Panc1 (cell line): Measurements from ENCODE around the gene PLEKHG7. TPM values are rescaled to one million over a fixed set of nuclear protein-coding genes. Genes with fewer than 3 reads are reported as not detected.

ENCODE experiments used
- ATAC-seq: fragments of 200-7000 bp; cut with Tn5 transposase; 2 replicates; pipeline ENCODE4 v1.9.1; 2020; ENCODE audit warnings: mild to moderate bottlenecking, moderate library complexity
- BruUV-seq: library from RNA; stranded (reverse); fragments of 400-500 nt; replicated peaks from 2 replicates; lab custom pipeline; 2021; lab: Mats Ljungman, UMichigan
- CTCF ChIA-PET: fragments of 300-600 bp; sonication (Branson Sonifier 250); formaldehyde crosslinking; loops from one replicate; lab custom pipeline; 2022; ENCODE audit warnings: antibody characterized with exemption; lab: Charles Lee
- POLR2A ChIA-PET: fragments of 300-600 bp; sonication (Branson Sonifier 250); formaldehyde crosslinking; loops from one replicate; lab custom pipeline; 2022; ENCODE audit warnings: antibody characterized with exemption; lab: Charles Lee
- DNase-seq: peaks from one replicate; pipeline ENCODE4 v3.0.0-alpha.2; 2010; ENCODE audit warnings: low read depth, low spot score
- H3K27ac ChIP-seq: 2 replicates; pipeline ENCODE4 v1.5.1; 2011; ENCODE audit warnings: mild to moderate bottlenecking, low read length, inconsistent platforms
- H3K27me3 ChIP-seq: fragments of 200-500 bp; sonication (Bioruptor generic); 2 replicates; pipeline ENCODE4 v1.6.0; 2014; ENCODE audit warnings: low read length, inconsistent platforms; ENCODE audit not compliant: control insufficient read depth, insufficient read depth
- H3K36me3 ChIP-seq: fragments of 200-500 bp; sonication (Bioruptor generic); 2 replicates; pipeline ENCODE4 v1.5.1; 2014; ENCODE audit warnings: inconsistent platforms, mild to moderate bottlenecking, low read length, moderate library complexity; ENCODE audit not compliant: control insufficient read depth, insufficient read depth
- H3K4me1 ChIP-seq: 2 replicates; pipeline ENCODE4 v1.5.1; 2011; ENCODE audit warnings: inconsistent platforms, mild to moderate bottlenecking, low read length, moderate library complexity; ENCODE audit not compliant: control insufficient read depth, insufficient read depth
- H3K4me3 ChIP-seq, 2 experiments: 2 replicates each; pipeline ENCODE4 v1.5.1; 2011 to 2012; ENCODE audit warnings: low read depth in 2 of 2, low read length in 2 of 2, mild to moderate bottlenecking in 2 of 2, inconsistent platforms in 1 of 2, moderate library complexity in 1 of 2
- H3K9me3 ChIP-seq: fragments of 200-500 bp; sonication (Bioruptor generic); 2 replicates; pipeline ENCODE4 v1.5.1; 2014; ENCODE audit warnings: low read depth, mild to moderate bottlenecking, inconsistent platforms, low read length, moderate library complexity; ENCODE audit not compliant: control insufficient read depth, insufficient read depth
- CTCF ChIP-seq: fragments of 450-650 bp; IDR thresholded peaks from 2 replicates; pipeline ENCODE4 v1.5.1; 2017; ENCODE audit warnings: mild to moderate bottlenecking
- POLR2AphosphoS5 ChIP-seq: IDR thresholded peaks from 2 replicates; pipeline ENCODE4 v1.6.1; 2012; ENCODE audit warnings: mild to moderate bottlenecking, low read depth, low read length, moderate library complexity
- REST ChIP-seq, 2 experiments: IDR thresholded peaks; 2 replicates each; pipeline ENCODE4 v1.6.1; 2011 to 2012; ENCODE audit warnings: low read depth in 2 of 2, control low read depth in 1 of 2, low read length in 1 of 2, mild to moderate bottlenecking in 1 of 2, moderate library complexity in 1 of 2; ENCODE audit not compliant: insufficient read depth in 1 of 2
- SIN3A ChIP-seq: IDR thresholded peaks from 2 replicates; pipeline ENCODE4 v1.6.1; 2012; ENCODE audit warnings: low read depth, mild to moderate bottlenecking, low read length, moderate library complexity, borderline replicate concordance; ENCODE audit not compliant: insufficient read depth
- TCF7L2 ChIP-seq: IDR thresholded peaks from 2 replicates; pipeline ENCODE4 v1.6.1; 2011; ENCODE audit warnings: mild to moderate bottlenecking, low read depth, low read length, inconsistent platforms
- in situ Hi-C: cut with HindIII; loops from 2 replicates; pipeline ENCODE4 v1.10.0; 2016; ENCODE audit warnings: low sequenced_read_pairs, low pct_unique_long_range_greater_than_20kb
- intact Hi-C: fragments of 100-400 bp; cut with micrococcal nuclease; formaldehyde crosslinking; loops from one replicate; pipeline ENCODE4 v1.10.0; 2022; ENCODE audit not compliant: unreplicated experiment
- total RNA-seq: library from RNA; stranded (reverse); gene quantifications from one replicate; pipeline ENCODE4 v1.2.1, GENCODE V29; 2021; ENCODE audit not compliant: unreplicated experiment

The PLEKHG7 gene
- total RNA-seq, 1 experiment from 2014 or later = not detected

- no TSS peak for BruUV-seq
These were observed 51.4 kb downstream of the PLEKHG7 start for GRCh38 chr12:92753976-92754885.

More at GRCh38 chr12:92753976-92754885, 51.4 kb downstream of the PLEKHG7 start:
- intact Hi-C loops (no loop called here), in situ Hi-C loops (no loop called here)
- Histone ChIP-seq H3K27ac (no peak overlapping the region), H3K9me3 (no peaks in the 10 kb centered on the region), H3K36me3 (no peaks in the 10 kb centered on the region), H3K4me1 (no peaks in the 10 kb centered on the region), H3K4me3 (no peak overlapping the region), H3K27me3 (0 out of 2 replicates have a peak, but pooled peaks cover 2% of the 10 kb centered on the region)
- POLR2A ChIA-PET = no interaction called here
- no peak for ATAC-seq
- TF ChIP-seq REST (IDR thresholded peaks at IDR 0.05; ENCODE audit: insufficient read depth in 1 of 2, low read depth in 2 of 2, low read length in 1 of 2) (no peak), SIN3A (no peak), TCF7L2 (no peak), CTCF (no peak), POLR2AphosphoS5 (no peak)
- no peak for DNase-seq
- CTCF ChIA-PET = no interaction called here
